Measurements from ENCODE around the gene FOXP1. TPM values are rescaled to one million over a fixed set of nuclear protein-coding genes. Genes with fewer than 3 reads are reported as not detected.
A peak's percentile ranks its signal among the peaks of the same experiment; 100 is the strongest.
"Not testable (repeated sequence)": the region's sequence is repeated elsewhere in the genome, so short reads cannot be mapped to it uniquely, and the experiment has no call there.

The FOXP1 gene
- total RNA-seq, 1 donor from 2014 or later: 128 TPM

DNA sequence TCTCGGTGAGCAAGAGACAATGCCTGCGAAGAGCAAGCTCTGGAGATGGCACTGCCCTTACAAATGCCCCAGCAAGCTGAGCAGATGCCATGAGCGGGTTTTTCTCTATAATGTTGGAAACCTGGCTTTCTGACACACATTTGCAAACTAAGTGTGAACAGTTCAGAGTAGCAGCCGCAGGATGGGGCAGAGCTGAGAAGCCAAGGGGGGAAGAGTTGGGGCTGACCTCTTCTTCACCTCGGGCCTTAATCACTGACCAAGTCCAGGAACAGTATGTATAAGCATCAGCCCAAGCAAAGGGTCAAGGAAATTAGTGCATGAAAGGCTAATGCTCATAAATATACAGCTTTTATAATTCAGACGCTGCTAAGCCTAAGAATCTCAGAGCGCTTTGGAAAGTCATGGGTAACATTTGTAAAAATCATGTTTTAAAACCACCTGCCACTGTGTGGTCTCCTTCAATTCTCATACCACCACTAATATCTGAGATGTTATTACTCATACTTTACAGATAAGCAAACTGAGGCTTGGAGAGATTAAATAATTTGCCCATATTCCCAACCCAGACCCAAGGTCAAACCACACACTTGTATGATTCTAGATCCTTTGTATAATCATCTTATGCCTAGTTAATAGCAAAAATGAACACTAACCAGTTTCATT is 603.4 kb downstream of the FOXP1 start:
- Histone ChIP-seq H3K4me3 (no peak overlapping the region), H3K36me3 (peaks cover 0 to 33% of the 10 kb centered on the region in 2 donors), H3K4me1 (peaks cover 56% of the 10 kb centered on the region), H3K27me3 (no peaks in the 10 kb centered on the region), H3K27ac (peak overlapping the region; percentile 92), H3K9me3 (no peaks in the 10 kb centered on the region)
- no peak for TF ChIP-seq POLR2AphosphoS5 (IDR thresholded peaks at IDR 0.05; ENCODE audit: insufficient read depth in 1 of 2, low read depth in 1 of 2)
- TF ChIP-seq, protein P1, sequence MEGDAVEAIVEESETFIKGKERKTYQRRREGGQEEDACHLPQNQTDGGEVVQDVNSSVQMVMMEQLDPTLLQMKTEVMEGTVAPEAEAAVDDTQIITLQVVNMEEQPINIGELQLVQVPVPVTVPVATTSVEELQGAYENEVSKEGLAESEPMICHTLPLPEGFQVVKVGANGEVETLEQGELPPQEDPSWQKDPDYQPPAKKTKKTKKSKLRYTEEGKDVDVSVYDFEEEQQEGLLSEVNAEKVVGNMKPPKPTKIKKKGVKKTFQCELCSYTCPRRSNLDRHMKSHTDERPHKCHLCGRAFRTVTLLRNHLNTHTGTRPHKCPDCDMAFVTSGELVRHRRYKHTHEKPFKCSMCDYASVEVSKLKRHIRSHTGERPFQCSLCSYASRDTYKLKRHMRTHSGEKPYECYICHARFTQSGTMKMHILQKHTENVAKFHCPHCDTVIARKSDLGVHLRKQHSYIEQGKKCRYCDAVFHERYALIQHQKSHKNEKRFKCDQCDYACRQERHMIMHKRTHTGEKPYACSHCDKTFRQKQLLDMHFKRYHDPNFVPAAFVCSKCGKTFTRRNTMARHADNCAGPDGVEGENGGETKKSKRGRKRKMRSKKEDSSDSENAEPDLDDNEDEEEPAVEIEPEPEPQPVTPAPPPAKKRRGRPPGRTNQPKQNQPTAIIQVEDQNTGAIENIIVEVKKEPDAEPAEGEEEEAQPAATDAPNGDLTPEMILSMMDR (IDR thresholded peaks at IDR 0.05): no peak
- no peak for TF ChIP-seq POLR2A (IDR thresholded peaks at IDR 0.05)
- intact Hi-C loops (cut with DNase I): loop anchor here (10.0 kb wide), 1 partner anchor 145 kb away; no protein-coding TSS in a partner anchor
- no peak for DNase-seq (ENCODE audit: extremely low spot score in 2 of 2)

DNA sequence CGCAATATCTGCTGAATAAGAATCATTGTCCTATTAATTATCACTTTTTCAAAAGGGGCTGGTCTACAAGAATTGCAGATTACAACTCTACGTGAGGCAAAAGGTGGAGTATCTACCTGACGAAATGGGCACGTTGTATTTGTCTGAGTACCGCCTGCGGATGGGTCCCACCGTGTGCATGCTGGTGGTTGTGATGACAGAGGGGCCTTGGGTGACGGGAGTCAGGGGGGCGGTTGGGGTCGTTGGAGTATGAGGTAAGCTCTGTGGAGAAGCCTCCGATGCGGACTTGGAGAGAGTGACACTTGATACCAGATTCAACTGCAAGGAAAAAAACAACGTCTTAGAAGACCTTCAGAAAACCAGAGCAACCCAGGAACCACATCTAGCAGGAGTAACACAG is 605.8 kb downstream of the FOXP1 start:
- H3K4me1 ChIP-seq: peaks cover 32% of the 10 kb centered on the region
- H3K27ac ChIP-seq: no peak overlapping the region
- TF ChIP-seq, protein P1 (IDR thresholded peaks at IDR 0.05): no peak
- TF ChIP-seq POLR2AphosphoS5 (IDR thresholded peaks at IDR 0.05; ENCODE audit: insufficient read depth in 1 of 2, low read depth in 1 of 2): no peak
- no peak for TF ChIP-seq POLR2A (IDR thresholded peaks at IDR 0.05)
- intact Hi-C loops (cut with DNase I): loop anchor here (10.0 kb wide), 1 partner anchor 143 kb away; no protein-coding TSS in a partner anchor
- peaks cover 0 to 33% of the 10 kb centered on the region in 2 donors for H3K36me3 ChIP-seq
- no peak for DNase-seq (ENCODE audit: extremely low spot score in 2 of 2)
- no peaks in the 10 kb centered on the region for H3K9me3 ChIP-seq
- no peak overlapping the region for H3K4me3 ChIP-seq
- H3K27me3 ChIP-seq: no peaks in the 10 kb centered on the region

DNA sequence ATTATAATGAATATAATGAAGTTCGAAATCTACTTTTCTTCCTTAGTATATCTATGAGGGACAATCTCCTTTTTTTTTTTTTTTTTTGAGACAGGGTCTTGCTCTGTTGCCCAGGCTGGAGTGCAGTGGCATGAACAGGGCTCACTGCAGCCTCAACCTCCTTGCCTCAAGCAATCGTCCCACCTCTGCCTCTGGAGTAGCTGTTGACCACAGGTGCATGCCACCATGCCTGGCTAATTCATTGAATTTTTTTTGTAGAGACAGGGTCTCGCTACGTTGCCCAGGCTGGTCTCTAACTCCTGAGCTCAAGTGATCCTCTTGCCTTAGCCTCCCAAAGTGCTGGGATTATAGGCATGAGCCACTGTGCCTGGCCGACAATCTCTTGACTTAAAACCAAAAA is 607.5 kb downstream of the FOXP1 start:
- not testable (repeated sequence) for H3K4me3 ChIP-seq; H3K27me3 ChIP-seq; DNase-seq (ENCODE audit: extremely low spot score in 2 of 2); H3K9me3 ChIP-seq; H3K27ac ChIP-seq
- intact Hi-C loops (cut with DNase I): loop anchor here (10.0 kb wide), 1 partner anchor 141 kb away; no protein-coding TSS in a partner anchor
- peaks cover 0 to 42% of the 10 kb centered on the region in 2 donors for H3K36me3 ChIP-seq
- peaks cover 15% of the 10 kb centered on the region for H3K4me1 ChIP-seq

DNA sequence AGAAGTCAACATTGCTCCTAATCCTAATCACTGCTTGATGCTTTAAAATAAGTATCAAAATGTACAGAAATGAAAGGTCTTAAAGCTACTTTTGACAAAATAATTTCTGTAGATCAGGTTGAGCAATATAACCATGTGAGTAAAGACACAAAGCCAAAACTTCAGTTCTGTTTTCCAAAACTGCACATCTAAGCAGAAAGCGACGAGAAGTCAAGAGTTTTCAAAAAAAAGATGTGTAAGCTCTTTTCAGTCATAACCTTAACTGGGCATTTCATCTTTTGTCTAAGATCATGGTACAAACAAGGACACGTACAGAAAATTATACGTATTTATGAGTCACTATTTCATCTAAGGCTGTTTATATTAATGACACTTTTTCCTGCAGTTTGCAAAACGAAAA is 608.8 kb downstream of the FOXP1 start:
- Histone ChIP-seq H3K9me3 (no peaks in the 10 kb centered on the region), H3K4me1 (peaks cover 4% of the 10 kb centered on the region), H3K27ac (no peak overlapping the region), H3K4me3 (no peak overlapping the region), H3K27me3 (no peaks in the 10 kb centered on the region), H3K36me3 (peaks cover 0 to 53% of the 10 kb centered on the region in 2 donors)
- no peak for DNase-seq (ENCODE audit: extremely low spot score in 2 of 2)
- no peak for TF ChIP-seq POLR2AphosphoS5 (IDR thresholded peaks at IDR 0.05; ENCODE audit: insufficient read depth in 1 of 2, low read depth in 1 of 2)
- TF ChIP-seq, protein P1 (IDR thresholded peaks at IDR 0.05): no peak
- TF ChIP-seq POLR2A (IDR thresholded peaks at IDR 0.05): no peak
- intact Hi-C loops (cut with DNase I): loop anchor here (10.0 kb wide), 1 partner anchor 140 kb away; no protein-coding TSS in a partner anchor

DNA sequence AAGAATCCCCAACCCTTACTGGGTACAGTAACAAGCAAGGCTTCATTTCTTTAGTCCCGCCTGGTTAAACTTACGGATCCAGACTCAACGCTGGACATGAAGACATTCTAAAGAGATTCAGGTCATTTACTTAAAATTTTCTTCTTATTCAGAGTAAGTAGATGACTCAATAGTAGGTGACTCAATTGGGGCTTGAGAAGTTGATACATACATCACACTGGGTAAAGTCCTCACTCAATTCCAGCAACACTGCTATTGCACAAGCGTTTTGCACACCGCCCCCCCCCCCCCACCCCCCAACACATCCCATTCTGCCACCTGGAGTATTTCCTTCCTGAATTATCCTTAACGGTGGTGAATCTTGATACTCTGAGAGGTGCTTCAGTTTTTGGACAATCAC is 610.0 kb downstream of the FOXP1 start:
- no peaks in the 10 kb centered on the region for H3K9me3 ChIP-seq
- no peaks in the 10 kb centered on the region for H3K4me1 ChIP-seq
- no peak for DNase-seq (ENCODE audit: extremely low spot score in 2 of 2)
- TF ChIP-seq, protein P1 (IDR thresholded peaks at IDR 0.05): no peak
- no peak for TF ChIP-seq POLR2AphosphoS5 (IDR thresholded peaks at IDR 0.05; ENCODE audit: insufficient read depth in 1 of 2, low read depth in 1 of 2)
- TF ChIP-seq POLR2A (IDR thresholded peaks at IDR 0.05): no peak
- no peaks in the 10 kb centered on the region for H3K27me3 ChIP-seq
- H3K27ac ChIP-seq: no peak overlapping the region
- peaks cover 0 to 58% of the 10 kb centered on the region in 2 donors for H3K36me3 ChIP-seq
- intact Hi-C loops (cut with DNase I): loop anchor here (10.0 kb wide), 1 partner anchor 139 kb away; no protein-coding TSS in a partner anchor
- H3K4me3 ChIP-seq: no peak overlapping the region
